ENCODE data around the gene ARFGAP3.
A peak's percentile ranks its signal among the peaks of the same experiment; 100 is the strongest.
"Not testable (repeated sequence)": the region's sequence is repeated elsewhere in the genome, so short reads cannot be mapped to it uniquely, and the experiment has no call there.

ARFGAP3 gene

GRCh38 chr22:42794551-42795510, 62.2 kb downstream of the ARFGAP3 start:
- no peak for DNase-seq (ENCODE audit: low read depth)

DNA sequence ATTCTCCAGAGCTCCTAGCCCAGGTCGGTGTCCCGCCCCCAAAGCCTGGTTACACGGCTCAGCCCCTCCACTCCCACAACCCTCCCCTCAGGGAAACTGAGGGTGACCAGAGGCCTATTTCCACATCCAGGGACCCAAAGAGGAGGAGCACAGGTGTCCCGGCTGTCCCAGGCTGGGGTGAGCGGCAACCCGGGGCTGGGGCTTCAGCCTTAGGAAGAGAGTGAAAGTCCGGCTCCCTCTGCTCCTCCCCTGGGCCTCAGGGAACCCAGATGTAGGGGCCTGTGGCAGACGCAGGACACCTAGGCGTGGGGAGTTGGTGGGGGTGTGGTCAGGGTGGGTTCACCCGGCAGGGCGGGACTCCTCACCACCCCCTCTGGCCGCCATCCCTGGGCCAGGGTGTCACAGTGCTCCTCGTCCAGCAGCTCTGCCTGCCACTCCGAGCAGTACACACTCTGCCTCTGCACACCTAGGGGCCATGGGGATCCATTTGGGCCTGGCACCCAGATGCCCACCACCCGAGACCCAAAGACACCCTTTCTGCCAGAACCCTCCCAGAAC, 63.1 kb downstream of the ARFGAP3 start:
- no peak for DNase-seq (ENCODE audit: low read depth)

- no peak for DNase-seq (ENCODE audit: low read depth)
Measured at GRCh38 chr22:42792909-42793847, 63.9 kb downstream of the ARFGAP3 start.

DNA sequence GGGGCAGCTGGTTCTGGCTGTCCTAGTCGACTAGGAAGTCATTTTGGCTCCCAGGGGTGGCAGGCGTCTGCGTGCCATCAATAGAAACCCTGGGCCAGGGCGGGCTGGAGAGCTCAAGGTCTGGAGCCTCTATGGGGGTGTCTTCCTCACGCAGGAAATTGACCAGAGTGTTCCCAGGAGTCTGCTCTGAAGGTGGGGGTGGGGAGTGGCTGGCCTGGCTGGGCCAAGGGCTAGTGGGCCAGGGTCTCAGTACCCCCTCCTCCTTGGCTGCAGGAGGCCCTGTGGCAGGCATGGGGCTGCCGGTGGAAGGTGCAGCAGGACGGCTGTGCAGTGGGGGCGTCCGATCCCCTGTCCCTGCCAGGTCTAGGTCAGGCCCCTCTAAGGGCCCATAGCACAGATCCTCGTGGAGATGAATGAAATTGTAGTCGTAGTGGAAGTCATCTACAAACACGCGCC, 64.6 kb downstream of the ARFGAP3 start:
- DNase-seq (ENCODE audit: low read depth): no peak

GRCh38 chr22:42791721-42792452, 65.2 kb downstream of the ARFGAP3 start:
- DNase-seq (ENCODE audit: low read depth): no peak

DNA sequence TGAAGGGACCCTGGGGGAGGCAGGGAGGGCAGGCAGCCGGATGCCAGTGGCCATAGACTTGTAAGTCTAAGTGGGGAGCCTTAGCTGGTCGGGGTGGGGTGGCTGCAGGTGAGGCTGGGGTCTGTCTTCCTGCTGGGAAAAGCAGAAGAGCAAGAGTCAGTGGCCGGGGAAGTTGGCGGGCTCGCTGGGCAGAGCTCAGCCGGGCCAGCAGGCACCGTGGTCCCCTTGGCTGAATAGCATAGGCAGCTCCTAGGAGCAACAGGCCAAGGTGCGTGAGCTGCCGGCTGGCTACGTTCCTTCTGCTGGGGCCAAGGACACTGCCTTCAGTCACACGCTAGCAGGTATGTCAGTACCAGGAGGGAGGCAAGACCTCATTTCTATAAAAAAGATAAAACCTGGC, 68.6 kb downstream of the ARFGAP3 start:
- no peak for DNase-seq (ENCODE audit: low read depth)

- no peak for DNase-seq (ENCODE audit: low read depth)
Measured at GRCh38 chr22:42788021-42788420, 69.1 kb downstream of the ARFGAP3 start.

DNA sequence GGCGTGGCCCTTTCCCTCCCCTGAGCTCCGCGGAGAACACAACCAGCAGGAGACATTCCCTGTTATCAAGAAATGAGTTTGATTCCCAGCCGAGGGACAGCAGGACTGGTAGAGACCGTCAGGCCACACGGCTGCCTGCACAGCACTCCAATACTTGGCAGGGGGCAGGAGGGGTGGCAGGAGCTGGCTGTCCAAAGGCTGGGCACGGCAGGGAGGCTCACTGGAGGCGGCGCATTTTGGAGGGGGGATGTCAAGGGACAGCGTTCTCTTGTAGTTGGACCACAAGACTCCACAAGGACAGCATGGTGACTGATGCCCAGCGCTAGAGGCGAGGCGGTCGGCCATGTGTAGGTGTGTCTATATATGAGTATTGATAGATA, 69.7 kb downstream of the ARFGAP3 start:
- DNase-seq (ENCODE audit: low read depth): no peak

DNA sequence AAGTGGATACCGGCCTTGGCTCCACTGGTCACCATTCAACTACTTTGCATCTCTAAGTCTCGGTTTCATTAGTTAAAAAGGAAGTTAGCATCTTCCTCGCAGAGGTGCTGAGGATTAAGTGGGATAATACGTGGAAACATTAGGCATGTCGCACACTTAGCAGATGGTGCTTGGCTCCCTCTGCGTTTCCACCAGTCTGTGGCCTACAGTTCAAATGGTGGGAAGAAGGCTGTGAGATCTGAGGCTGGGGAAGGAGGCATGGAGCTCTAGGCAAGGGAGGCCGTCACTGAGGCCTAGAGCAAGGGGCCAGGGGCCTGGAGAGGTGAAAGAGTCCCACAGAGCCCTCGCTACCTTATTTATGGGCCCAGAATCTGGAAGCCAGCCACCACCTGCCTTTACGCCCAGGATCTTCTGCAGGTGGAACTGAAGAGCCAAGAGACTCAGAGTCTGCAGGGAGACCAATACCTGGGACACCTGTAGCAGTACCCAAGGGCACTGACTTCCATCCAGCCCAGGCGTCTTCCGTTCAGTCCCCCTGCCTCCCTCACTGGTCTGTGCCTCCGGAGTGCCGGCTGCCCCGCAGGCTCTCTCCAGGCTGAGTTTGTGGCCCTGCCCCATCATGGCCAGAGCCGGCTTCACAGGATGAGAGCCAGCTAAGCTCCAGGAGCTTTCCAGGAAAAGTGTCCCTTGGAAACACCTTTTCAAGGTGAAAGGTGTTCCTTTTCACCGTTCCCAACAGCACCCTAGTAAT, 70.3 kb downstream of the ARFGAP3 start:
- DNase-seq (ENCODE audit: low read depth): no peak

GRCh38 chr22:42785706-42786499, 71.2 kb downstream of the ARFGAP3 start:
- DNase-seq (ENCODE audit: low read depth): no peak

GRCh38 chr22:42782306-42782705, 74.8 kb downstream of the ARFGAP3 start:
- DNase-seq (ENCODE audit: low read depth): not testable (repeated sequence)

DNA sequence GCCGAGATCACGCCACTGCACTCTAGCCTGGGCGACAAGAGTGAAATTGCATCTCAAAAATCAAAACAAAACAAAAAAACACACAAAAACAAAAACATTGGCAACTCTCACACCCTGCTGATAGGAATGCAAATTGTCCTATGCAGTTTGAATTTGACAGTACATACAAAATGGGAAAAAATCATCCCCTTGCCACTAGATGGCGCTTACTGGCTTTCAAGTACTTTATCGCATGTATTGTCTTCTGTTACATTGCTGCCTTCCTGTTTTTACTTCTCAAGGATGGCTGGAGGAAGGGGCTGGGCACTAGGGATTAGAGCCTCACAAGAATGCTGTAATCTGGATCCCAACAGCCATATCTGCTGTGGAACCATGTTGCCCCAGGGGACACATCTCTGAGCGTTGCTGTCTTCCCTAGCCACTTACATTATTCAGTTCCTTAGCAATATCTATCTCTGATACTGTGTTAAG, 77.0 kb downstream of the ARFGAP3 start:
- peak; percentile 63 for DNase-seq (ENCODE audit: low read depth)

GRCh38 chr22:42777126-42777525, 79.9 kb downstream of the ARFGAP3 start:
- no peak for DNase-seq (ENCODE audit: low read depth)

GRCh38 chr22:42773167-42773566, 83.9 kb downstream of the ARFGAP3 start:
- DNase-seq (ENCODE audit: low read depth): no peak

DNA sequence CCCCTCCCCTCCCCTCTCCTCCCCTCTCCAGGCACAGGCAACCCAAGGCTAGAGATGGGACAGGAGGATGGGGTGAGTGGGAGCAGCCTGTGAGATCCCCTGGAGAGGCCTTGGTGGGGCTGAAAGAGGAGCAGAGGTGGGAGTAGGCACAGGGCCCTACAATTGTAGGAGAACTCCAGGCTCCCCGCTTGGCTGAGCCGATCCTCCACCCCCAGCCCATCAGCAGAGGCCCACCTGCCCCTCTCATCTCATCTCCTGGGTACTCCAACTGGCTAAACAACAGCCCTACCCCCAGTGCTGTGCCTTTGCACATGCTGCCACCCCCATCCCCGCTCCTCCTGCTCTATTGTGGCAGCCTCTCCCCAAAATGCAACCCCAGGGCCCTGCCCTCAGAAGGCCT, 84.4 kb downstream of the ARFGAP3 start:
- DNase-seq (ENCODE audit: low read depth): no peak

DNA sequence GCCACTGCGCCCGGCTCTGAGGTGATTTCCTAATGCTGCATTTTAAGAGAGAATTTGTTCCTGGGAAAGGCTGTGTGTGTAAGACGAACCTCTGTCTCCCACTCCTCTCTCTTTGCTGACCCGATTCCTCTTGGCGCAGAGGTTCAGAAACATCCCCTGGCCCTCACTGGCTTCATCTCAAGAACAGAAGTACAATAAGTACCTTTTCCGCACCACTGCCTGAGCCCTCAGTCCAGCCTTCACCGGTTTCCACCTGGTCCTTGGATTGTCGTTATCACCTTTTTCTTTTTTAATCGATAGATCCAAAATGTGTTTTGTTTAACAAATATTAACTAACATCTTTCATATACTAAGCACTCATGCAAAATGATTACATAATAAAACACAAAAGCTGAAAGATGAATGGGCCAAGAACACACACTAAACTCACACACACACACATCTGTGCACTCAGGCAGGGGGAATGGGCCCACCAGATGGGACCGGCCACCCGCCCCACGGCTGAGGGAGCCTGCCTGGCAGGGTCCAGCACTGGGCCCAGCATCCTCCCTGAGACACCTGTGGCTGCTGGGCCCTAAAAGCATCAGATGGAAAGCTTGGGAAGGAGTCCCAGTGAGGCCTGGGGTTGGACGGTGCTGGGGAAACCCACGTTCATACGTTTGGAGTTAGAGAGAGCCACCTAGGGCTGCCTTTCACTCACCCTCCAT, 86.0 kb downstream of the ARFGAP3 start:
- no peak for DNase-seq (ENCODE audit: low read depth)

- no peak for DNase-seq (ENCODE audit: low read depth)
Measured at GRCh38 chr22:42770448-42770726, 86.7 kb downstream of the ARFGAP3 start.

GRCh38 chr22:42769574-42770447, 87.3 kb downstream of the ARFGAP3 start:
- peak; percentile 51 for DNase-seq (ENCODE audit: low read depth)

- DNase-seq (ENCODE audit: low read depth): no peak
Measured at GRCh38 chr22:42769238-42769573, 87.9 kb downstream of the ARFGAP3 start.

Data from GM04503 (cell line).